ENCODE measurements around the gene PDPK1. TPM values are rescaled to one million over a fixed set of nuclear protein-coding genes. Genes with fewer than 3 reads are reported as not detected.
"Not testable (repeated sequence)": the region's sequence is repeated elsewhere in the genome, so short reads cannot be mapped to it uniquely, and the experiment has no call there.

PDPK1 gene
- total RNA-seq, 4 donors from 2014 or later: 31.6 to 49.8 (median 47.8) TPM

DNA sequence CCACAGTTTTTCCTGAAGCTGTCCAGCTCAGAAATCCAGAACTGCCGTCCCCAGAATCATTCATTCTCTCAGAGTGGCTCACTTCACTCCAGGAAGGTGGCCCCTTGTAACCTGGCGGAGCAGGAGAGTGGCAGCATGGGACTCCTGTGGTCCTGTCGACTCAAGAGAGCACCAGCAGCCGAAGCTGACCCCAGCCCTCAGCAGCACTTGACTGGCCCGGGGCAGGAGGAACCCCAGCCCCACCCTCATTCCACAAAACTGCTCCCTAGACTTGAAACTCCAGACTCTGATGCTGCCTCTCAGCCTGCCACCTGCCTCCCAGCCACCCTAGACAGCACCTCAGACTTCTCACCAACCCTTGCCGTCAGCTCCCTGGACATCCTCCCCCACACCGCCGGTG is 83.6 kb downstream of the PDPK1 start:
- not testable (repeated sequence) for H3K27me3 ChIP-seq; H3K27ac ChIP-seq; H3K36me3 ChIP-seq; H3K9me3 ChIP-seq; H3K4me3 ChIP-seq; H3K4me1 ChIP-seq; DNase-seq (ENCODE audit: low spot score in 2 of 2)
- WGBS: 100% methylated on average over 2 of the region's 8 CpGs

DNA sequence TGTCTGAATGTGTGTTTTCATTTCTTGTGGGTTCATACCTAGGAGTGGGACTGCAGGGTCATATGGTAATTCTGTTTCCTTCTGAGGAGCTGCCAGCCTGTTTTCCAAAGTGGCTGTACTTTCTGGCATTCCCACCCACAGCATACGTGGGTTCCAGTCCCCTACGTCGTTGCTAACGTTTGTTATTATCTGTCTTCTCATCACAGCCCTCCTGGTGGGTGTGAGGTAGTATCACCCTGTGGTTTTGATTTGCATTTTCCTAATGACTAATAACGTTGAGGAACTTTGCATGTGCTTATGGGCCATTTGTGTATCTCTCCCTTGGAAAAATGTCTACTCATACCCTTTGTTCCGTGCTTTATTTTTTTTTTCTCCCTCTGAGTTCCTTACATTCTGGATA is 89.3 kb downstream of the PDPK1 start:
- not testable (repeated sequence) for DNase-seq (ENCODE audit: low spot score in 2 of 2); H3K27ac ChIP-seq; H3K9me3 ChIP-seq; H3K27me3 ChIP-seq; H3K4me1 ChIP-seq; H3K4me3 ChIP-seq; H3K36me3 ChIP-seq
- no CpG with 5 or more reads among the region's 6 CpGs for WGBS

- not testable (repeated sequence) for H3K27me3 ChIP-seq; DNase-seq (ENCODE audit: low spot score in 2 of 2); H3K27ac ChIP-seq; H3K4me3 ChIP-seq; H3K36me3 ChIP-seq; H3K9me3 ChIP-seq; H3K4me1 ChIP-seq
- WGBS: no CpG with 5 or more reads among the region's 11 CpGs
Observed at GRCh38 chr16:2631203-2631602, 93.4 kb downstream of the PDPK1 start.

- H3K27me3 ChIP-seq; DNase-seq (ENCODE audit: low spot score in 2 of 2); H3K4me1 ChIP-seq; H3K9me3 ChIP-seq; H3K36me3 ChIP-seq; H3K4me3 ChIP-seq; H3K27ac ChIP-seq: not testable (repeated sequence)
- WGBS: no CpG with 5 or more reads among the region's 7 CpGs
Observed at GRCh38 chr16:2632291-2632690, 94.5 kb downstream of the PDPK1 start.

DNA sequence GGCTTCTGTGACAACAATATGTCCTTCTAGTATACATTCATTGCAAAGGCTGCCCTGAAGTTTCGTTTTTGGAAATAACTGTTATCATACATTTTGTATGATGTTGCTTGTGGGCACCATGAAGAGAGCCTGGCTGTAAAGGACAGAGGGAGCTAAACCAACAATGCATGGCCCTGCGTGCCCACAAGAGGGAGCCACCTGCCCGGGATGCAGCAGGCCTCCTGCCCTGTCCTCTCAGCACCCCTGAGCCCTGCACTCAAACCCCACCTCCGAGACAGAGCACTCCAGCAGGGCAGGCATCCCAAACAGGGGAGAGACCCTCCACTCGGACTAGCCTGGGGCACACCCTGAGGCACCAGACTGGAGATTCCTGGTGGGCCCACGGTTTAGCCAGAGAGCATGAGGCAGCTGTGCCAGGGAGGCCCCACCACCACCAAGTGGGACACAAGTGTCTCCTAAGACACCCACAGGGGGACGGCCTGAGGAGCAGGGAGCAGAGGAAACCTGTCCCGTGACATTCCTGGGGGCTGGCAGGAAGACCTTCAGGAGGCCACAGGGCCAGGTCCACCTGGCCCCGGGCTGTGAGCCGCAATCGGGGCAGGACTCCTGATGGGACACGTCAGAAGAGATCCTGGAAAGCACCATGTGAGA is 101.4 kb downstream of the PDPK1 start:
- H3K27ac ChIP-seq; DNase-seq (ENCODE audit: low spot score in 2 of 2); H3K27me3 ChIP-seq; H3K4me1 ChIP-seq; H3K9me3 ChIP-seq; H3K4me3 ChIP-seq; H3K36me3 ChIP-seq: not testable (repeated sequence)
- TF ChIP-seq CTCF (IDR thresholded peaks at IDR 0.05): peak in 1 of 2 donors; percentile 12
- WGBS: no CpG with 5 or more reads among the region's 12 CpGs

DNA sequence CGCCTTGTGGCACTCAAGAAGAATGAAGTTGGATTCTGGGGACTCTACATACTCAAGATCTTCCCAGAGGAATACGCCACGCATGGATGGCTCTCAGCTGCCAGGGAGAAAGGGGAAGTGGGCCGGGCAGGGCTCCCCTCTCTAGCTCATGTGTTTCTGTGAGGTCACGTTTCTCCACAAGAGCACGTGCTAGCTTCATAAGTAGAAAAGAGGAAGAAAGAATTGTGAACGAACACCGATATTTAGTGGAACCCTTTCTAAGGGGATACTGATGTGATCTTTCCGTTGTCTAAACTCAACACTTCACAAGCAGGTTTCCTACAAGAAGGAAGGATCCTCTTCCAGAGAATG is 101.9 kb downstream of the PDPK1 start:
- H3K27me3 ChIP-seq; H3K4me1 ChIP-seq; H3K4me3 ChIP-seq; H3K9me3 ChIP-seq; DNase-seq (ENCODE audit: low spot score in 2 of 2); H3K36me3 ChIP-seq; H3K27ac ChIP-seq: not testable (repeated sequence)
- 62% methylated on average over 8 of the region's 9 CpGs for WGBS

- WGBS: no CpG with 5 or more reads among the region's 17 CpGs
- not testable (repeated sequence) for H3K4me1 ChIP-seq; H3K9me3 ChIP-seq; H3K4me3 ChIP-seq; DNase-seq (ENCODE audit: low spot score in 2 of 2); H3K36me3 ChIP-seq; H3K27ac ChIP-seq; H3K27me3 ChIP-seq
Observed at GRCh38 chr16:2642561-2642960, 104.7 kb downstream of the PDPK1 start.

DNA sequence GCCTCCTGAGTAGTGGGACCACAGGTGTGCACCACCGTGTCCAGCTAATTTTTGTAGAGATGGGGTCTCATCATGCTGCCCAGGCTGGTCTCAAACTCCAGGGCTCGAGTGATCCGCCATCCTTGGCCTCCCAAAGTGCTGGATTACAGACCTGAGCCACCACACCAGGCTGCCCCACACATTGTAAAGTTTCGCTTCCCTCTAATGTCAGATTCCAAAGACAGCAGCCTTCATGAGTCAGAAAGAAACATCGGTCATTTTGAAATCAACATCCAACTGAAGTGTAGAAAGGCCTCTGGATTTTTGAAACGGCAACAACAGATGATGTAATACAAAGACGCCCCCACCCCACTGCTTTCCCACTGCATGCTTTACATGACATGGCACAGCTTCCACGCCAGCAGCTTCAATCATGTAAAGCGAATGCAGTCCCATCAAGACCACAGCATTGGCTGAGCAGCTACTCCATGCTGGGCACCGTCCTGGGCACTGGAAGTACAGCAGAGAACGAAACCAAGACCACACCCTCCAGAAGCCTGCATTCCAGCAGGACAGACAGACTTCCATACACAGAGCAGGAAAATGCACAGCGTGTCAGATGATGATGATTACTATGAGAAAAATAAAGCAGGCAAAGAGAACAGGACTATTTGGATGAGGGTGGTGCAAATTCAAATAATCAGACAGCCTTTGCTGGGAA is 107.1 kb downstream of the PDPK1 start:
- not testable (repeated sequence) for H3K36me3 ChIP-seq; H3K4me1 ChIP-seq; H3K27me3 ChIP-seq; H3K27ac ChIP-seq; H3K9me3 ChIP-seq; DNase-seq (ENCODE audit: low spot score in 2 of 2); H3K4me3 ChIP-seq
- WGBS: no CpG with 5 or more reads among the region's 12 CpGs

DNA sequence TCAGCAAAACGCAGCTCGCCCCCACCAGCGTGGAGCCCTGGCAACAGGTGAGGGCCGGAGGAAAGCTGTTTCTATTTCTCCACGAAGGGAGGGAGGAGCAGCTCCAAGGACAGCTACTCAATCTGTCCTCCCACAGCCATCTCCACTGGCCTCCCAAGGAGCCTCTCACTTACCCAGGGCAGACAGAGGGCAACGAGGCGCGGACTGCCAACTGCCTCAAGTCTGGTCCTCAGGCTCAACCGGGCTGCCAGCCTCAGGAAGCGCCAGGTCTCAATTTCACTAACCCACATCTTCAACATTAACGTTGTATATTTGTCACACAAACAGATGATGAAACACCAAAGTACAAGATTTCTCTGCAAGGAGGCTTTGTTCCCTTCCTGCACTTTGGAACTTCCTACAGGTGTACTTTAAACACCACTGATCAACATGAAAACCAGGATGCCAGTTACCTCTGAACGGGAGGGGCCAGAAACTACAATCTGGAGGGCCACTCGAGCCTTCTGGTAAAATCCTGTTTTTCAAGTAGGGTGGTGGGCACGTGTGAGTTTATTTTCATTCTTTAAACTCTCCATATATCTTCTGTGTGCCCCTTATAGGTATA is 113.5 kb downstream of the PDPK1 start:
- not testable (repeated sequence) for H3K27ac ChIP-seq

More for the DNA sequence above, 113.5 kb downstream of the PDPK1 start:
- H3K36me3 ChIP-seq; DNase-seq (ENCODE audit: low spot score in 2 of 2); H3K4me3 ChIP-seq; H3K27me3 ChIP-seq; H3K4me1 ChIP-seq; H3K9me3 ChIP-seq: not testable (repeated sequence)
- WGBS: no CpG with 5 or more reads among the region's 14 CpGs

Other genes with a start within 250 kb of the PDPK1 start
- gene ABCA3, start 197.3 kb upstream of the PDPK1 start, total RNA-seq: 10 to 100 TPM in 2 of 4 donors, 1 to 10 TPM in 2; 6.8 to 17.9 (median 11.0) TPM
- gene CCNF, start 108.6 kb upstream of the PDPK1 start, total RNA-seq: 10 to 100 TPM in 2 of 4 donors, 1 to 10 TPM in 2; 6.8 to 12.4 (median 10.1) TPM
- 1 to 10 TPM in 3 of 4 donors, not detected in 1; 1.4 to 2.2 (median 1.6) TPM for gene TEDC2, start 77.9 kb upstream of the PDPK1 start, total RNA-seq
- not detected for gene NTN3, start 66.7 kb upstream of the PDPK1 start, total RNA-seq
- 10 to 100 TPM; 10.8 to 23.6 (median 16.5) TPM for gene TBC1D24, start 62.9 kb upstream of the PDPK1 start, total RNA-seq
- 100 to 1,000 TPM; 103 to 147 (median 120) TPM for gene ATP6V0C, start 24.1 kb upstream of the PDPK1 start, total RNA-seq
- 10 to 100 TPM; 27.0 to 42.7 (median 38.0) TPM for gene AMDHD2, start 17.6 kb upstream of the PDPK1 start, total RNA-seq
- gene CEMP1, start 6.6 kb upstream of the PDPK1 start, total RNA-seq: 1 to 10 TPM in 2 of 4 donors, under 1 TPM in 1, not detected in 1; 0.34 to 3.9 (median 3.5) TPM
- gene KCTD5, start 144.5 kb downstream of the PDPK1 start, total RNA-seq: 10 to 100 TPM; 46.3 to 84.4 (median 53.0) TPM
- 1 to 10 TPM; 1.6 to 9.5 (median 5.6) TPM for gene PRSS27, start 182.2 kb downstream of the PDPK1 start, total RNA-seq
- gene SRRM2, start 214.6 kb downstream of the PDPK1 start, total RNA-seq: 1,000 to 10,000 TPM in 1 of 4 donors, 100 to 1,000 TPM in 3; 484 to 1,595 (median 654) TPM
- gene ELOB, start 239.3 kb downstream of the PDPK1 start, total RNA-seq: 100 to 1,000 TPM; 174 to 249 (median 213) TPM
- gene PRSS33, start 249.5 kb downstream of the PDPK1 start, total RNA-seq: not detected

All from suprapubic skin (tissue), 4 donors.